NT2/D1 (cell line): ENCODE measurements around the gene CTNNA2.

Experiments used
- SUZ12 ChIP-seq: IDR thresholded peaks from 2 replicates; pipeline ENCODE4 v1.6.1; 2011; ENCODE audit not compliant: insufficient read length, insufficient read depth; ENCODE audit errors: extremely low read depth
- ZNF274 ChIP-seq: IDR thresholded peaks from 2 replicates; pipeline ENCODE4 v1.6.1; 2011; ENCODE audit warnings: mild to moderate bottlenecking, low read depth, low read length

DNA sequence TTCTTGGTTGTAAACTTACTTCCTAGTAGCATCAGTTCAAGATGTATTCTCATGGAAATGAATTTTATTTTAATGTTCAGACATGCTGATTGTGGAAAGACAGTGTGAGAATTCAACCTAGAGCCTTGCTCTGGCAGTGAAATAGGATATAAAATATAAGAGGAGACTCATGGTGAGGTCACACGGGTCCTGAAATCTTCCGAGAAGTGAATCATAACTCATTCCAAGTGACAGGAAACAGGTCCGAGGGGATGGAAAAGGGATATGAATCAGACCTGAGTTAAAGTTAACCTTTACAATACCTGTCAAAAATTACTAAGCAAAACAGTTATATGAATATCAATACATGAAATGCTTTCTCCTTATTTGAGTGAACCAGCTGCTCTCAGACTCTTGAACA is 976.9 kb downstream of the CTNNA2 start:
- TF ChIP-seq ZNF274 (no peak), SUZ12 (no peak)
